ENCODE measurements around the gene WDR1. TPM values are rescaled to one million over a fixed set of nuclear protein-coding genes. Genes with fewer than 3 reads are reported as not detected.

WDR1 gene
- total and polyA plus RNA-seq, 2 donors from 2014 or later, result 176 to 313 TPM

- FAIRE-seq (no peak), DNase-seq (peak in 1 of 5 donors; percentile 66)
- no peak overlapping the region for H3K4me3 ChIP-seq (ENCODE audit: low read length in 3 of 3)
- no peaks in the 10 kb centered on the region for H3K27me3 ChIP-seq (ENCODE audit: control insufficient read depth, insufficient read depth, low read length)
- H3K9me3 ChIP-seq (ENCODE audit: control insufficient read depth in 2 of 3, insufficient read depth in 1 of 3, low read length in 3 of 3), result no peaks in the 10 kb centered on the region
- peaks cover 0 to 28% (median 25%) of the 10 kb centered on the region in 3 donors for H3K36me3 ChIP-seq (ENCODE audit: control insufficient read depth in 2 of 3, insufficient read depth in 3 of 3, low read length in 3 of 3)
- intact Hi-C loops (cut with DNase I), result no loop called here
- TF ChIP-seq CTCF (IDR thresholded peaks at IDR 0.05; ENCODE audit: borderline replicate concordance, extremely low read depth, insufficient read depth), result no peak
- H3K27ac ChIP-seq (ENCODE audit: low read depth in 2 of 2, low read length in 2 of 2), result peak overlapping the region in 1 of 2 donors; percentile 74
- no peak overlapping the region for H3K9ac ChIP-seq (ENCODE audit: low read length in 3 of 3)
- peaks cover 0 to 65% (median 14%) of the 10 kb centered on the region in 3 donors for H3K4me1 ChIP-seq (ENCODE audit: control insufficient read depth in 2 of 3, insufficient read depth in 2 of 3, low read depth in 1 of 3, low read length in 3 of 3)
Measured at GRCh38 chr4:10107111-10108091, 9.2 kb downstream of the WDR1 start.

GRCh38 chr4:10106421-10107039, 10.1 kb downstream of the WDR1 start:
- Histone ChIP-seq H3K9me3 (ENCODE audit: control insufficient read depth in 2 of 3, insufficient read depth in 1 of 3, low read length in 3 of 3) (no peaks in the 10 kb centered on the region), H3K9ac (ENCODE audit: low read length in 3 of 3) (peak overlapping the region in 1 of 3 donors; percentile 42), H3K4me1 (ENCODE audit: control insufficient read depth in 2 of 3, insufficient read depth in 2 of 3, low read depth in 1 of 3, low read length in 3 of 3) (peaks cover 0 to 64% (median 18%) of the 10 kb centered on the region in 3 donors), H3K36me3 (ENCODE audit: control insufficient read depth in 2 of 3, insufficient read depth in 3 of 3, low read length in 3 of 3) (peaks cover 0 to 22% (median 21%) of the 10 kb centered on the region in 3 donors), H3K27ac (ENCODE audit: low read depth in 2 of 2, low read length in 2 of 2) (peak overlapping the region; percentile 47 to 77), H3K27me3 (ENCODE audit: control insufficient read depth, insufficient read depth, low read length) (no peaks in the 10 kb centered on the region), H3K4me3 (ENCODE audit: low read length in 3 of 3) (no peak overlapping the region)
- FAIRE-seq (no peak), DNase-seq (peak in 1 of 5 donors; percentile 91)
- no peak for TF ChIP-seq CTCF (IDR thresholded peaks at IDR 0.05; ENCODE audit: borderline replicate concordance, extremely low read depth, insufficient read depth)
- intact Hi-C loops (cut with DNase I), result no loop called here

GRCh38 chr4:10105920-10106319, 10.7 kb downstream of the WDR1 start:
- no peaks in the 10 kb centered on the region for H3K27me3 ChIP-seq (ENCODE audit: control insufficient read depth, insufficient read depth, low read length)
- intact Hi-C loops (cut with DNase I), result no loop called here
- no peak overlapping the region for H3K4me3 ChIP-seq (ENCODE audit: low read length in 3 of 3)
- TF ChIP-seq CTCF (IDR thresholded peaks at IDR 0.05; ENCODE audit: borderline replicate concordance, extremely low read depth, insufficient read depth), result no peak
- FAIRE-seq (no peak), DNase-seq (no peak)
- peak overlapping the region; percentile 47 to 77 for H3K27ac ChIP-seq (ENCODE audit: low read depth in 2 of 2, low read length in 2 of 2)
- no peaks in the 10 kb centered on the region for H3K9me3 ChIP-seq (ENCODE audit: control insufficient read depth in 2 of 3, insufficient read depth in 1 of 3, low read length in 3 of 3)
- peaks cover 0 to 60% (median 18%) of the 10 kb centered on the region in 3 donors for H3K4me1 ChIP-seq (ENCODE audit: control insufficient read depth in 2 of 3, insufficient read depth in 2 of 3, low read depth in 1 of 3, low read length in 3 of 3)
- peaks cover 0 to 19% (median 16%) of the 10 kb centered on the region in 3 donors for H3K36me3 ChIP-seq (ENCODE audit: control insufficient read depth in 2 of 3, insufficient read depth in 3 of 3, low read length in 3 of 3)
- H3K9ac ChIP-seq (ENCODE audit: low read length in 3 of 3), result peak overlapping the region in 1 of 3 donors; percentile 42

Data from kidney (tissue), 14 donors.